Activated CD4-positive, alpha-beta T cell treated with anti-CD3 and anti-CD28 coated beads, Interleukin-2, amount 50 U/mL, for 16 hours (primary cell): ENCODE results near the gene ARTN.

Source experiments
- DNase-seq: peaks from one replicate; pipeline ENCODE4 v3.0.0-alpha.2; 2020

The ARTN gene

DNA sequence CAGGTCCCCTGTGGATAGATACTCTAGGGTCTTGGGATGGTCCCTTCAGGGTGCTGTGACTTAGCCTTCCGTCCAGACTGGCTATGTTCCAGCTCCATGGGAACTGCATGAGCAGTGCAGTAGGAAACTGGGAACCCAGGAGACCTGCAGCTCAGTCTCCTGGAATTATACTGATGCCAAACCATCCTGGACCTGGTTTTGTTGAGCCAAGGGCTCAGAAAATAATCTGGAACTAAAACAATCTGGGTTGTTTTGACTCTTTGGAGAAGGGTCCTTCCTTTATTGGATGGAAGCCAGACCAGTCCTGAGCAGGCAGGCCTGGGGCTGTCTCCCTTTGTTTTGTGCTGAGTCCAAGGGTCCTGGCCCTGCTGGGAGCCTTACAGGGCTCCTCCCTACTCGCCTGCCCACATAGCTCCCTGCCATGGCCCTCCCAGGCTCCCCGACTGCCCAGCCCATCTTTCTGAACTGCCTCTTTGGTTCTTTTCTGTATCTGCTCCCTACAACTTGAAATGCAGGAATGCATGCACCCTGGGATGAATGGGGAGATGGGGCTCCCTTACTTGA, 14.4 kb downstream of the ARTN start:
- no peak for DNase-seq

DNA sequence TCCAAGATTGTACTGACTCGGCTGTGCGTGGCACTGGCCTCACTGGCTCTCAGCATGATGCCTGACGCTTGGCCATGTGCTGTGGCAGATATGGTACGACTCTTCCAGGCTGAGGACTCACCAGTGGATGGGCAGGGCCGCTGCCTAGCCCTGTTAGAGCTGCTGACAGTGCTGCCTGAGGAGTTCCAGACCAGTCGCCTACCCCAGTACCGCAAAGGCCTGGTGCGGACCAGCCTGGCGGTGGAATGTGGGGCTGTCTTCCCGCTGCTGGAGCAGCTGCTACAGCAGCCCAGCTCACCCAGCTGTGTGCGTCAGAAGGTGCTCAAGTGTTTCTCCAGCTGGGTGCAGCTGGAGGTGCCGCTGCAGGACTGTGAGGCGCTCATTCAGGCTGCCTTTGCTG, 16.1 kb downstream of the ARTN start:
- no peak for DNase-seq

DNA sequence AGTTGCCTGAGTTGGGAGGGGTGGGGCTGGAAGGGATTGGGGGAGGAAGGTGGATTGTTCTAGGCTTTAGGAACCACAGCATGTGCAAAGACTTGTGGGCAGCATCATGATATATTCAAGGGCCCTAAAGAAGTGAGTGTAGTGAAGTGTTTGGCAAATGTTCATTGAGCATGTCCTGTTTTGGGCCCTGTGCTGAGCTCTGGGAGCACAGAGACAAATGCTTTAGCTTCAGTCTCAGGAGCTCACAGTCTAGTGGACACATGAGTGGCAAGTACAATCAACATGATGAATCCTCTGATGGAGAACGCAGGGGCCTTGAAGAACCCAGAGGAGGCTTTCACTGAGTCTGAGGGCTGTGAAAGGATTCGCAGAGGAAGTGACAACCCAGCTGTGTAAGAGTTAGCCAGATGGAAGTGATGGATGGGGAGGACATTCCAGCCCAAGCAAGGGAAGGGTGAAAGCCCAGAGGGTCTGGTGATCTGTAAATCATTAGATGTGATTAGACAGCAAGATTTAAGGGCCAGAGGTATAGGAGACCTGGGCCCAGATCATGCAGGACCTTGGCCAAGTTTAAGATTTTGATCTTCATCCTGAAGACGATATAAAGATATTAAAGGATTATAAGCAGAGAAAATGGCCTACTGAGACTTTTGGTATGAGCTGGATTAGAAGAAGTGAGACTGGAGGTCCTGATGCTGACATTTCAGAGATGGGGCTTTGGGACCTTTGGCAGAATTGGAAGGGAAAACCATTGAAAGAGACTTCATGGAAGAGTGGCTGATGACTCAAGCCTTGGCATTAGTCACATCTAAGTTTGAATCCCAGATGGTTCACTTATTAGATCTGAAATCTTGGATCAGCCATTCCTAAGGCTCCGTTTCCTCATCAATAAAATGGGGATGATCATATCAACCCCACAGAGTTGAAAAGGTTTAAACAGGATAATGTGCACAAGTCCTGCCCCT, 17.7 kb downstream of the ARTN start:
- no peak for DNase-seq

DNA sequence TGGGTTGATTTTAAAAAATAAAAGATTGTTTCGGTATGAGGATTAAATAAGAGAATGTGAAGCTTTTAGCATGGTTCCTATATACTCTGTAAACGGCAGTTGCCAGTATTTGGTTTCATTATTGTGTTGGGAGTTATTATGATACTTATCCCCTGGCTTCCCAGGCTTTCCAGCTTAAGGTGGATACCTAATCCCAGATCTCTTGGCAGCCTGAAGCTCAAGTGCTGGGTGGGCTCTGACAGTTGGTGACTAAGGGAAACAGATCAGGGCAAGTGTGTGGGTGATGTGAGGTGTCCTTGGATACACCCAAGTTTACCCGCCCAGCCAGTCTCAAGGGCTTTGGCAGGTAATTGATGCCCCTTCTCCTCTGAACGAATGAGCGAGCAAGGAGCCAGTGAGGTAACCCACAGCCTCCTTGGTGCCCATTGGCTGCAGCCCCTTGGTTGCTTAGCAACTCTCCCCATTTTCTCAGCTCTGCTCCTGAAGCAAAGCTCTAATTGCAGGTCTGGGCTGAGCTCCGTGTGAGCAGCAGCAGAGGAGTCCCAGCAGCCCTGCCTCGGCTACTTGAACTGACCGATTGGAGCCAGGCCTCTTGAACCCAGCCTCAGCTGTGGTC, 19.2 kb downstream of the ARTN start:
- no peak for DNase-seq

DNA sequence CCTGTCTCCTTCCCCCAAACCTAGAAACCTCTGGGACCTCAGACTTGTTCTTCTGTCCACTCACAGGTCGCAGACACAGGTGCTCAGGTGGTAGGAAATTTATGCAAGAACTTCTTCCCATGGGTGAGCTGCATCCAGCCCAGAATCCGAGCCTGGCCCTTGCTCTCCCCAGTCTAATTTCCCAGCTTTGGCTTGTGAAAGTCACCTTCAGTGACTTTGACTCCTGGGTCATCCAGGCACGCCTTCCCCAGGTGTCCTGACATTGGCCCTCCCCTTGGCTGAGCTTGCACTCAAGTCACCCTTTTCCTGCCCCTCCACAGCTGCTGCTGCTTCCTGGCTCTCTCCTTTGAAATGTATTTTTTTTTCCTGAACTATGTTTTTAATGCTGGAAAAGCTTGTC, 19.8 kb downstream of the ARTN start:
- no peak for DNase-seq

DNA sequence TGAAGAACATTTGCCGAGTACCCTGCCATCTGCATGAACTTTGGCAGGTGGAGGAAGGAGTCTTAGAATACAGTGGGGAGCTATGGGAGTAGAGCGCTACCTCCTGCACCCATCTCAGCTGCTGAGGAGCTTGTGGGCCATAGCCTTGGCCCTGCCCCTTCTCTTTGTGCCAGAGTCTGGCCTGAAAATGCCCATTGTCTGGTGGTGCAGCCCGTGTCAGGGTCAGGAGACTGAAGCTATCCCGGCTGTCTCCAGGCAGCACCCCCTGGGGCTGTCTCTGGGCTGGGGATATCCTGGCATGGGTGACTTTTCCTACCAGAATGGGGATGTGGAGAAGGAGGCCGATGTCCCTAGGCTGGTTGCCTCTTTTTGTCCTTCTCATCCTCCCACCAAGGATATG, 20.4 kb downstream of the ARTN start:
- DNase-seq: no peak

DNA sequence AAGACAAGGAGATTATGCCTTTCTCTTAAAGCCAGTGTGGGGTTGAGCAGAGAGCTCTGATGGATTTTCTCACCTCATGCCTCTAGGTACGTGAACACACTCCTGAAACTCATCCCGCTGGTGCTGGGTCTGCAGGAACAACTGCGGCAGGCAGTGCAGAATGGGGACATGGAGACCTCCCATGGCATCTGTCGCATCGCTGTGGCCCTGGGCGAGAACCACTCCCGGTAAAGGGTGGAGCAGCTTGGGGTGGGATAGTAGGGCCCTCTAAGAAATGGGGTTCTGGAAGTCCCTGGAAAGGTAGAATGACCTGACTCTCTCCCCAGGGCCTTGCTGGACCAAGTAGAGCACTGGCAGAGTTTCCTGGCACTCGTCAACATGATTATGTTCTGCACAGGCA, 22.6 kb downstream of the ARTN start:
- no peak for DNase-seq

DNA sequence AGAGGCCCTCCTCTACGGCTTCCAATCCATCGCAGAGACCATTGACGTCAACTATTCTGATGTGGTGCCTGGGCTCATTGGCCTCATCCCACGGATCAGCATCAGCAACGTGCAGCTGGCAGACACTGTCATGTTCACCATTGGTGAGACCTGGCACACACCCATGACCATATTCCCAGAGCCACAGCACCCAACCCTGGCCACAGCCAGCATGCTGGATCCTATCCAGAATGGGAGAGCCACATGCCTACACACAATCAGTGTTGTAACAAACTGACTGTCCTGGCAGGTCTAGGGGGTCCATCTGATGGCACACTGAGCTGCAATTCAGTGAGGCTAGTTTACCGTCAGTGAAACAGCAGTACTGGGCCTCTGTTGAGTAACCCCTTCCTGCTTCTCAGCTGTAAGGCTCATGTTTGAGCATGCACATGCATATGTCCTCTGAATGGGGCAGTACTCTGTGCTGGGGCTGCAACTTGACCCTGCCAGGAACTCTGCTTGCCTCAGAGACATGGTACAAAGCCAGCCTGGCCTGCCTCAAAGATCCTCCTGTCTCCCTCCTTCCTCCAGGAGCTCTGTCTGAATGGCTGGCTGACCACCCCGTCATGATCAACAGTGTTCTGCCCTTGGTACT, 23.9 kb downstream of the ARTN start:
- DNase-seq: no peak

DNA sequence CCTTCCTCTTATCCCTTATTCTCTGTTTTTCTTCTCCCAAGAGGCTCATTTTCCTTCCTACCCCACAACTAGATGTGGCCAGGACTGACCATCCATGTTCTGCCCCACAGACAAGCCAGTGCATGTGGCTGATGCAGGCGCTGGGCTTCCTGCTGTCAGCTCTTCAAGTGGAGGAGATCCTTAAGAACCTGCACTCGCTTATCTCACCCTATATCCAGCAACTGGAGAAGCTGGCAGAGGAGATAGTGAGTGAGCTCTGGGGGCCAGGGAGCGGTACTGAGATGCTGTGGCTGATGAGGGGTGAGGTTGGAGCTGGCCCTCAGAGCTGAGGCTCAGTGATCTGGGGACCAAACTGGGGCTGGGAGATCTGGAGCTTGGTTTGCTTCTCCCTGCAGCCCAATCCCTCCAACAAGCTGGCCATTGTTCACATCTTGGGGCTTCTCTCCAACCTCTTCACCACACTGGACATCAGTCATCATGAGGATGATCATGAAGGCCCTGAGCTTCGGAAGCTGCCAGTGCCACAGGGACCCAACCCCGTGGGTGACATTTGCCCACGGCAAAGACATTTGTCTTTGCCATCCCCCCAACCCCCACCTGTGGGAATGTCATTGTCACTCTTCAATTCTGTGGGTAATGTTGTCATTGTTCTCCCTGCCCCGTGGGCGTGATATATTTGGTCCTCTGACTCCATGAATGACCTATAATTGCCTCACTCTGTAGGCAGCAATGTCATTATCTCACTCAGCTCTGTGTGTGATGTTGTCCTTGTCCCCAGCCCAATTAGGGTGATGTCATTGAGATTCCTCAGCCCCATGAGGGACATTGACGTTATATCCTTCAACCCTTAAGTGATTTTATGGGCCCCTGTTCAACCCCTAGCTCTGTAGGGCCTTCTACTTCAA, 25.0 kb downstream of the ARTN start:
- no peak for DNase-seq

DNA sequence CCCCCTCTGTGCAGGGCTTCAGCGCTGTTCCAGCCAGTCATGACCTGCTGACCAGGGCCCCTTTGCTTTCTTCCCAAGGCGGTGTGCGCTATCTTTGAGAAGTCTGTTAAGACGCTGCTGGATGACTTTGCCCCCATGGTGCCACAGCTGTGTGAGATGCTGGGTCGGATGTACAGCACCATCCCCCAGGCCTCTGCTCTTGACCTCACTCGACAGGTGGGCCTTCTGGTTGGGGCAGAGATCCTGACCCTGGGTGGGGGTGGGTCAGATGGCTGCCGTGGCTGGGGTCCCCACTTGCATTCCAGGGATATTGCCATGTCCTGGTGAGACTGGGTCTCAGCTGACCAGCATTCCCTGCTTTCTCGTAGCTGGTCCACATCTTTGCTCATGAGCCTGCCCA, 27.2 kb downstream of the ARTN start:
- DNase-seq: no peak

DNA sequence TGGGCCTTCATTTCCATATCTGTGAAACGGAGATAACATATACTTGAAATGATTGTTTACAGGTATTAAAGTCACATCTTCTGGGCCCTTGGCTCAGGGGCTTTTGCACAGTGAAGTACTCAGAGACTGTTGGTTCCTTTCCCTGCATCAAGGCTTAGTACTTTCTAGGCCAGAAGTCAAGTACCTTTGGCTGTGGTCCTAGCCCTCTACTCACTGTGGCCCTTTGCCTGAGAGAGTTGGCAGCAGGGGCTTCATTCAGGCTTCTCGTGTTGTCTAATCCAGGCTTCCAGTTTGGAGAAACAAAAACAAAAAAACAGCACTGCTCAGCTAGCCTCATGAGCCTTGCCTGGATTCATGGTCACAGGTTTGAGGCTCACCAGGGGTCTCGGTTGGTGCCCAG, 28.1 kb downstream of the ARTN start:
- DNase-seq: no peak

DNA sequence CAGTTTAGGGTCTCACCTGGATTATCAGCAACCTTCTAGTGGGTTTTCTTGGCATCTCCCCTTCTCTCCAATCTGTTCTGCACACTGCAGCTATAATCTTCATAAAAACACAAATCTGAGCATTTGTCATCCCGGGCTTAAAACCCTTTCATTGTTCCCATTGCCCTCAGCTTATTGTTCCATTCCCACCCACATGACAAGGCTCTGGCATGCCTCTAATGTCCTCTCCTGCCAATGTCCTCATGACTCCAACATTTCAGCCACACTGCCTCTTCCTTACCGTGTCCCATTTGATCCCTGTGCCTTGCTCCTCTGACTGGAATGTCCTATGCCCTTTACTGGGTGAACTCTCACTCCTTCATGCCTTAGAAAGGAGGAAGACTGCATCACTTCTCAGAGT, 28.7 kb downstream of the ARTN start:
- DNase-seq: no peak

DNA sequence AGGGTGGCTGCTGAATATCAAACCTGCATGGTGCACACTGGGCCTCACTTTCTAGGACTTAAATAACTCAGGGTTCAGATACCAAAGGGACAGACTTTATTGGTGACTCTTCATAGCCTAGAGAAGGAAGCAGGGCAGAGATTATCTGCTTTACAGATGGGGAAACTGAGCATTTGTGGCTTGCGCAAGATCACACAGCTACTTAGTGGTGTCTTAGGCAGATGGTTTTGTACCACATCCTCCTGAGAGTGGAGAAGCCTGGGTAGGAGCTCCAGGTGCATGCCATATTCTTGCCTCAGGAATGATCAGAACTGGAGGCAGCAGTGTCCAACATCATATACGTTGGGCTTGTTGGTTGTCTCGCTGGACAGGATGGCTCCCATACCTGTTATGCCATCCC, 29.4 kb downstream of the ARTN start:
- DNase-seq: no peak

DNA sequence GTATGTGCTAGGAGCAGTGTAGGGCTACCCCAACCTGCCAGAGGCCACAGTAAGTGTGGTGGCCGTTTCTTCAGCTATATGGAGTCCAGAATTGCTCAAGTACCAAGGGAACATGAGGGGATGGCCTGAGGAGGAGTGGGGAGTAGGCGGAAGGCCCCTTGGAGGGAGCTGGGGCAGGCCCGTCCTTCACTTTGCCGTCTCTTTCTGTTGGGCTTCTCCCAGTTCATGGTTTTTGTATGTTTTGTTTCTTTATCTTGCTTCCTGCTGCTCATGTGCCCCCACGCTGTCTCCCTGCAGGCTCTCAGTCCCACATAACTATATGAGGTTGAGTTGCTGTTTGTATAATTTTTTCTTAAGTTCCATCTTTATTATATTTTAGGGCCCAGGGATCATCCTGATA, 30.3 kb downstream of the ARTN start:
- DNase-seq: no peak

DNA sequence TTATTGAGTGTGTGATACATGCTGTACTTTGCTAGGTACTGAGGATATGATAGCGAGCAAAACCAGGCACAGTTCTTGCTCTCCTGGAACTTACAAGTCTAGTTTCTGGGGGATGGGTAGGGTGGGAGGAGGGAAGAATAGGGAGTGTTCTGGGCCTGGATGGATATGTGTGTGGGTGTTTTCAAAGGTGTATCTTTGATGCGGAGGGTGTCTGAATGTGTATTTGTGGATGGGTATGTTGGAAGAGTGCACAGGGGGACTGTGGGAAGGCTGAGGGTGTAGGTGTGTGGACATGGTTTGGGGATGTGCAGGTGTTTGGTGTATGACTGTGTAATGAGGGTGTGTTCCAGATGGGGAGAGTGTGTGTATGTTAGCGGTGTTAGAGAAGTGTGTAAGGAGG, 31.7 kb downstream of the ARTN start:
- no peak for DNase-seq

DNA sequence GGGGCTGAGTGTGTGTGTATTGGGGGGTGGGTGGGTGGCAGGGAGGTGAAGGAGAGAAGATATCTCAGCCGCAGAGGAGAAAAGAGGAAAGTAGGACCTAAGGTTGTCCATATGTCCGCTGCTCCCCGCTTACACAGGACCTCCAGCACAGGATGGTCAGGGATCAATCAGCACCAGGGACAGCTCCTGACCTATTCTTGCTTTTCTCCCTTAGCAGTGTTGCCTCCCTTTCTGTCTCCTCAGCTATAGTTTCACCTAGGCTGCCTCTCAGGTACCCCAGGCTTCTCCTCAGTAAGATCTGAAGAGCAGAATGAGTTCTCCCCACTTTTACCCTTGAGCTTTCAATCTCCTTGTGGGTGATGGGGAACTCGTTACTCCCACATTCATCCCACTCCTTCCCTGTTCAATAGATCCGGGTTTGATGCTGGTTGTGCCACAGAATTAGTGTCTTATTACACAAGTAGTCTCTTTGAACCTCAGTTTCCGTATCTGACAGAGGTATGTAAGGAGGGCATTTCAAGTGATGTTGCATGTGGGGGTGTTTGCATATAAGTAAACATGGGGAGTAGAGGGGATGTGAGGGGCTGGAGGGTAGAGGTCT, 34.8 kb downstream of the ARTN start:
- DNase-seq: no peak

DNA sequence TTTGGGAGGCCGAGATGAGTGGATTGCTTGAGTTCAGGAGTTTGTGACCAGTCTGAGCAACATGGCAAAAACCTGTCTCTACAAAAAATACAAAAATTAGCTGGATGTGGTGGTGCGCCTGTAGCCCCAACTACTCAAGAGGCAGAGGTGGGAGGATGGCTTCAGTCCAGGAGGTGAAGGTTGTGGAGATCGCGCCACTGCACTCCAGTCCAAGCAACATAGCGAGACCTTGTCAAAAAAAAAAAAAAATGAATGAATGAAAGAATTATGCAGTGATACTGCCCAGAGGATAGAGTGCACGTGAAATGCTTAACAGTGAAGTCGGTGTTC, 35.8 kb downstream of the ARTN start:
- no peak for DNase-seq

DNA sequence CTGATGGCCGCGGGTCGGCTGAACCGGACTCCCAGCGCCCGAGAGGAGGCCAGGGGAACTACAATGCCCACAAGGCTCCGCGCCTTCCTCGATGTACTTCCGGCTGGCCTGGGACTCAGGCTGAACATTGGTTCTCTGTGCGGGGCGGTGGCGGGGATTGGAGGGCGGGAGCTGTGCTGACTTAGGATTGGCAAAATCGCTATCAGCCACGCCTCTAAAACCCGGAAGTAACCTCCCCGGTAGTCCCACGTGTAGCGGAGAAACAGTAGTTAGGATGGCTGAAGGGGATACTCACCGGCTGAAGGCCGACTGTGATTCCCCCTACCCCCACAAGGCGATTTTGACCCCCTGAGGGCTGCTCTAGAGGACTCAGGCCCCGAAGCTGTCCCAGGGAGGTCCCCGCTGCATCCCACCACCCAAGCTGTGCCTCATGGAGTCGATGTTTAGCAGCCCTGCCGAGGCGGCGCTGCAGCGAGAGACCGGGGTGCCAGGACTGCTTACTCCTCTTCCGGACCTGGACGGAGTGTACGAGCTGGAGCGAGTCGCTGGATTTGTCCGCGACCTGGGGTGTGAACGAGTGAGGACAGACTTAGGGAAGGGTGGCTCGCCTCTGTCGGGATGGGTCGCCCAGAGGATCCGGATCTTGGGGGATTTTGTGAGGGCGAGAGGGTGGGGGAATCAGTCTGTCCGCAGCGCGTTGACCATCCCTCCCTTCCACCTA, 36.3 kb downstream of the ARTN start, which contains the start of gene DPH2:
Gene DPH2 (plus strand): TSS at position 265 of the 721 bp plus-strand sequence. CDS start 166 bp downstream, at position 431.
- peak; percentile 98 for DNase-seq

DNA sequence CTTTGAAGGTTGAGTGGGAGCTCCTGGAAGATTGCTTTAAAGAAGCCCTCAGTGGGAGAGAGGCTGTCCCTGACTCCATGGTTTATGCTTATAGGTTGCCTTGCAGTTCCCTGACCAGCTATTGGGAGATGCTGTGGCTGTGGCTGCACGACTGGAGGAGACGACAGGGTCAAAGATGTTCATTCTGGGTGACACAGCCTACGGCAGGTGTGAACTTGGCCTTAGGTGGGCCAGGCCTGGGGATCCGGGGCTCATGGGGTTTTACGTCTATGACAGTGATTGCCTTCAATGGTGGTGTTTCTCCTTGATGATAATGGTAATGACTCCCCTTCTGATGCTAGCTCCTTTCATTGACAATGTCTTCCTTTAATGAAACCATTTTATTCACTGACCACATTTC, 36.9 kb downstream of the ARTN start:
- DNase-seq: no peak

DNA sequence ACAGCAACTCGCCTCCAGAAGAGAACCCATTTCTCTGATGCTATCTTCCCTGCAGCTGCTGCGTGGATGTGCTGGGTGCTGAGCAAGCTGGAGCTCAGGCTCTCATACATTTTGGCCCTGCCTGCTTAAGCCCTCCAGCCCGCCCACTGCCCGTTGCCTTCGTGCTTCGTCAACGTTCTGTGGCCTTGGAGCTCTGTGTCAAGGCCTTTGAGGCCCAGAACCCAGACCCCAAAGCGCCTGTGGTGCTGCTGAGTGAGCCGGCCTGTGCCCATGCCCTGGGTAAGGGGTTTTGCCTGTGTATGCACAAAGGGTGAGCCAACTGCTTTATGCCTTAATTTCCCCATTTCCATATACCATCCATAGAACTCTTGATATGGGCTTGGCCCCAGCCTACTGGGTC, 37.3 kb downstream of the ARTN start:
- DNase-seq: no peak

DNA sequence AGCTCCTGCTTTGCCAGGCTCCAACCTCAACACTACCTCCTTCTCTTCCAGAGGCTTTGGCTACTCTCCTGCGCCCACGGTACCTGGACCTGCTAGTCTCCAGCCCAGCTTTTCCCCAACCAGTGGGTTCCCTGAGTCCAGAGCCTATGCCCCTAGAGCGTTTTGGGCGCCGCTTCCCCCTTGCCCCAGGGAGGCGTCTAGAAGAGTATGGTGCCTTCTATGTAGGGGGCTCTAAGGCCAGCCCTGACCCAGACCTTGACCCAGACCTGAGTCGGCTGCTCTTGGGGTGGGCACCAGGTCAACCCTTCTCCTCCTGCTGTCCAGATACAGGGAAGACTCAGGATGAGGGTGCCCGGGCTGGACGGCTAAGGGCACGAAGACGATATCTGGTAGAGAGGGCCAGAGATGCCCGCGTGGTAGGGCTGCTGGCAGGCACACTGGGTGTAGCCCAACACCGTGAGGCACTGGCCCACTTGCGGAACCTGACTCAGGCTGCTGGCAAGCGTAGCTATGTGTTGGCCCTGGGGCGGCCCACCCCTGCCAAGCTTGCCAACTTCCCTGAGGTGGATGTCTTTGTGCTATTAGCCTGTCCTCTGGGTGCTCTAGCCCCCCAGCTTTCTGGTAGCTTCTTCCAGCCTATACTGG, 37.9 kb downstream of the ARTN start:
- no peak for DNase-seq
